ENCODE data around the gene ITPKA.

ITPKA gene

GRCh38 chr15:41511331-41511898 lies 17.7 kb downstream of the ITPKA start:
- no peak overlapping the region for H3K4me3 ChIP-seq (replicated peaks; ENCODE audit: insufficient read depth, low read length)
- DNase-seq (ENCODE audit: low read depth in 1 of 2, low spot score in 1 of 2) = no peak
- H3K27ac ChIP-seq (replicated peaks) = no peak overlapping the region
- TF ChIP-seq GABPA (IDR thresholded peaks at IDR 0.05; ENCODE audit: low read depth) (no peak), POLR2AphosphoS5 (IDR thresholded peaks at IDR 0.05; ENCODE audit: low read depth) (no peak), REST (IDR thresholded peaks at IDR 0.05; ENCODE audit: insufficient replicate concordance, low read depth) (no peak), SPI1 (IDR thresholded peaks at IDR 0.05; ENCODE audit: borderline replicate concordance, low read depth) (no peak), CTCF (IDR thresholded peaks at IDR 0.05; ENCODE audit: insufficient read depth, low read length) (no peak)
- peaks cover 16% of the 10 kb centered on the region for H3K27me3 ChIP-seq (ENCODE audit: insufficient read depth, poor library complexity, severe bottlenecking)

GRCh38 chr15:41511899-41512369 lies 18.3 kb downstream of the ITPKA start:
- peaks cover 16% of the 10 kb centered on the region for H3K27me3 ChIP-seq (ENCODE audit: insufficient read depth, poor library complexity, severe bottlenecking)
- no peak overlapping the region for H3K27ac ChIP-seq (replicated peaks)
- no peak overlapping the region for H3K4me3 ChIP-seq (replicated peaks; ENCODE audit: insufficient read depth, low read length)
- no peak for DNase-seq (ENCODE audit: low read depth in 1 of 2, low spot score in 1 of 2)
- TF ChIP-seq SPI1 (IDR thresholded peaks at IDR 0.05; ENCODE audit: borderline replicate concordance, low read depth) (no peak), CTCF (IDR thresholded peaks at IDR 0.05; ENCODE audit: insufficient read depth, low read length) (no peak)

GRCh38 chr15:41512512-41512939 lies 18.9 kb downstream of the ITPKA start:
- no peak for DNase-seq (ENCODE audit: low read depth in 1 of 2, low spot score in 1 of 2)
- Histone ChIP-seq H3K27ac (replicated peaks) (no peak overlapping the region), H3K4me3 (replicated peaks; ENCODE audit: insufficient read depth, low read length) (peak overlapping the region; percentile 30; the same call in 1 of the 2 replicates), H3K27me3 (ENCODE audit: insufficient read depth, poor library complexity, severe bottlenecking) (peaks cover 16% of the 10 kb centered on the region)
- TF ChIP-seq CTCF (IDR thresholded peaks at IDR 0.05; ENCODE audit: insufficient read depth, low read length) (no peak), REST (IDR thresholded peaks at IDR 0.05; ENCODE audit: insufficient replicate concordance, low read depth) (no peak), POLR2AphosphoS5 (IDR thresholded peaks at IDR 0.05; ENCODE audit: low read depth) (no peak), GABPA (IDR thresholded peaks at IDR 0.05; ENCODE audit: low read depth) (no peak), SPI1 (IDR thresholded peaks at IDR 0.05; ENCODE audit: borderline replicate concordance, low read depth) (no peak)
